ENCODE results near the gene GOPC.

Gene GOPC

DNA sequence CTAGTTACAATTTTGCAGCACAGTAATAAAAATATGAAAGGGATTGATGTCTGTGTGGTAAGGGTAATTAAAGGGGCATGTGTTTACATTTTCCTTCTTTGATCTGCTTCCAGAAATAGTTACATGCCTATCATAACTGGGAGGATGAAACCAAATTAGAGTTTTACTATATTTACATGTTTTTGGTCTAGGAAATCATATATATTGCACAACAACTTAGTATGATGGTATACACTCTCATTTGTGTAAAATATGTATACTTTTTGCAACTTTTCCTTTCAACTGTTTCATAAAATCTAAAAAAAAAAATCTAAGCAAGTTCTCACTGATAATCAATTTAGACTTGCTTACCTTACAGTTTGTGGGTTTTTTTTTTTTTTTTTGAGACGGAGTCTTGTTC lies 87.7 kb downstream of the GOPC start:
- H3K4me3 ChIP-seq (ENCODE audit: low read depth, low read length): no peak overlapping the region
- TF ChIP-seq, protein P1, sequence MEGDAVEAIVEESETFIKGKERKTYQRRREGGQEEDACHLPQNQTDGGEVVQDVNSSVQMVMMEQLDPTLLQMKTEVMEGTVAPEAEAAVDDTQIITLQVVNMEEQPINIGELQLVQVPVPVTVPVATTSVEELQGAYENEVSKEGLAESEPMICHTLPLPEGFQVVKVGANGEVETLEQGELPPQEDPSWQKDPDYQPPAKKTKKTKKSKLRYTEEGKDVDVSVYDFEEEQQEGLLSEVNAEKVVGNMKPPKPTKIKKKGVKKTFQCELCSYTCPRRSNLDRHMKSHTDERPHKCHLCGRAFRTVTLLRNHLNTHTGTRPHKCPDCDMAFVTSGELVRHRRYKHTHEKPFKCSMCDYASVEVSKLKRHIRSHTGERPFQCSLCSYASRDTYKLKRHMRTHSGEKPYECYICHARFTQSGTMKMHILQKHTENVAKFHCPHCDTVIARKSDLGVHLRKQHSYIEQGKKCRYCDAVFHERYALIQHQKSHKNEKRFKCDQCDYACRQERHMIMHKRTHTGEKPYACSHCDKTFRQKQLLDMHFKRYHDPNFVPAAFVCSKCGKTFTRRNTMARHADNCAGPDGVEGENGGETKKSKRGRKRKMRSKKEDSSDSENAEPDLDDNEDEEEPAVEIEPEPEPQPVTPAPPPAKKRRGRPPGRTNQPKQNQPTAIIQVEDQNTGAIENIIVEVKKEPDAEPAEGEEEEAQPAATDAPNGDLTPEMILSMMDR (IDR thresholded peaks at IDR 0.05; ENCODE audit: low read depth, low read length): no peak

DNA sequence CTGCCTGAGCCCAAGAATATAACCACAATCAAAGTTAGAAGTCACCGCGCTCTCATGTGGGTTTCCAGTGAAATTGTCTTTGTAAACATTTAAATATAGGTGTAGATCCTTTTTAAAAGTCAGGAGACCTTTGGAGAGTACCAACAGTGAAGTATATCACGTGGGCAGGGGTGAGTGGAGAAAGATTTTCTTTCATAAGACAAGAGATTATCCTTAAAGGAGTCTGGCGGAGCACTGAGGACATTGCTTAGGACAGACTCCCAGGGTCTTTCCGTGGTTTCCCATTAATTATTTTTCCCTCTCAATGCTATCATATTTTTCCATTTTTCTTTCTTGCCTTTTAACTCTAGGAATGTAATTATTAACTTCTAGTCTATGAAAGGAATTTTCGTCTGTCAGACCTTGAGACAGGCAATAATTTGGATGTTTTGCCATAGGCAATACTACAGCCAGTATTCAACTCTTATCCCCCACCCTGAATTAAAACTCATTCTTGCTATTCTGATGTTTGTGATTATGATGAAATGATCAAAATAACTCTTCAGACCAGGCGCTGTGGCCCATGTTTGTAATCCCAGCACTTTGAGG lies 88.4 kb downstream of the GOPC start:
- TF ChIP-seq, protein P1 (IDR thresholded peaks at IDR 0.05; ENCODE audit: low read depth, low read length): no peak
- no peak overlapping the region for H3K4me3 ChIP-seq (ENCODE audit: low read depth, low read length)

DNA sequence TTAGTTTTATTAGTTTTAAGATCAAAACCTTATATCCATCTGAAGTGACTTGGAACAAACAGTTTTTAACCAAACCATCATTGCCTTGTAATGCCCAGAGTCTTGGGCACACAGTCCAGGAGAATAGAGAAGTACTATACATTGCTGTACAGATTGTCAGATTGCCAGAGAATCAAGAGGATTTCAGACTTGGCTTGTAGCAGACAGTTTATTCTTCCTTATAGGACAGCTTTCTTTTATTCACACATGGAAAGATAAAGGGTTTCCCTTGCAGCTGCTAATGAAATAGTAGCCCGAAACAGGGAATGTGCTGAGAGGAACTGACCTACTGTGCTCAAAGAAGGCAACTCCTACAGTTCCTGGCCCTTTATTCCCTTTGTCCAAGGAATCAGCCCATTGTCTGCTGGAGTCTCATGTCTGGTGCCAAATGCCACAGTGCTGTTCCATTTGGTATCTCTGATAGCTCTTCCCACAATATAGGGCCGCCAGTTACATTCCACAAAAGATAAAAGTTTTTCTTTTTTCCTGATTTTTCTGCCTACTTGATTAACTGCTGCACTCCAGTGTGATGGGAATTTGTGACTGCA lies 89.2 kb downstream of the GOPC start:
- no peak overlapping the region for H3K4me3 ChIP-seq (ENCODE audit: low read depth, low read length)
- TF ChIP-seq, protein P1 (IDR thresholded peaks at IDR 0.05; ENCODE audit: low read depth, low read length): no peak

DNA sequence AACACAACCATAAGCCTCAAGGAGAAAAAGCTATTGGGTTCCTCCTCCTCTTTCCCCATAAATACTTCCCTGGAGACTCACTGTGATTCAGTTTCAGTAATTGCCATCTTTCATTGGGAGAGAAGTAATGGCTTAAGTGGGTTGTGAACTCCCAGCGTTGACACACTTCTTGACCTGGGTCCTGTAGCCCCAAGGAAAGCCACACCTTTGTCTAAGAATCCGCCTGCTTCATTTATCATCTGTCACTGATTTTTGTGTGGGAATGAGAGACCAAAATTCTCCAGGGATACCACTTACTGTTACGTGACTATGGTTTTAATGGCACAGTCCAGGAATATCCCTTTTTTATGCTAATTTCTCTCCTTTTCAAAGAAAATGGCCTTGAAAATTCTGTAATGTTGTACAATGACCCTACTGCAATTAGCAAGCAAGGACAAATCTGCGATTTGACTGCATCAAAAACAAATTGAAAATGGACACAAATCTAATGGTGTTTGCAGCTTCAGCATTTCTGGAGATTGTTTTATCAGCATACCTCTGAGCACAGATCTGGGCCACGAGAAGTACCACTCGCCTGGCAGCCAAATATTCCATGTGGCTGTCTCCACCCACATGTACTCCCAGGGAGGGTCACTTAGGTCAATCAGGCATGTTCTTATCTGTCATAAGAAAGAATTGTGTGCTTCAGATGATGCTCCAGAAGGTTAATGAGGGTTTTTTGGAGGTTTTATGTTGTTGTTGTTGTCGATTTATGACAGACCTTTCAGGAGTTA lies 90.1 kb downstream of the GOPC start:
- no peak overlapping the region for H3K4me3 ChIP-seq (ENCODE audit: low read depth, low read length)
- TF ChIP-seq, protein P1 (IDR thresholded peaks at IDR 0.05; ENCODE audit: low read depth, low read length): no peak

Data from WI38 (cell line).